ENCODE data around the gene MYO9A.

MYO9A gene

GRCh38 chr15:72135719-72136118, 17.8 kb upstream of the MYO9A start:
- no peak for DNase-seq (ENCODE audit: low read depth)
- no peak overlapping the region for H3K4me3 ChIP-seq (ENCODE audit: low read depth, low read length)
- TF ChIP-seq CTCF (IDR thresholded peaks at IDR 0.05; ENCODE audit: low read depth, low read length) (no peak), MYC (IDR thresholded peaks at IDR 0.05; ENCODE audit: low read depth, low read length) (no peak), MAX (IDR thresholded peaks at IDR 0.05; ENCODE audit: low read depth, low read length) (no peak), POLR2A (IDR thresholded peaks at IDR 0.05; ENCODE audit: extremely low read depth, insufficient read length) (no peak)

- no peak for DNase-seq (ENCODE audit: low read depth)
- no peak overlapping the region for H3K4me3 ChIP-seq (ENCODE audit: low read depth, low read length)
- TF ChIP-seq POLR2A (IDR thresholded peaks at IDR 0.05; ENCODE audit: extremely low read depth, insufficient read length), result no peak
- no peak for TF ChIP-seq MYC (IDR thresholded peaks at IDR 0.05; ENCODE audit: low read depth, low read length)
- no peak for TF ChIP-seq MAX (IDR thresholded peaks at IDR 0.05; ENCODE audit: low read depth, low read length)
These were observed 15.3 kb upstream of the MYO9A start for GRCh38 chr15:72133211-72133610.

GRCh38 chr15:72131922-72132321, 14.0 kb upstream of the MYO9A start:
- TF ChIP-seq MAX (IDR thresholded peaks at IDR 0.05; ENCODE audit: low read depth, low read length) (no peak), POLR2A (IDR thresholded peaks at IDR 0.05; ENCODE audit: extremely low read depth, insufficient read length) (no peak), CTCF (IDR thresholded peaks at IDR 0.05; ENCODE audit: low read depth, low read length) (no peak), MYC (IDR thresholded peaks at IDR 0.05; ENCODE audit: low read depth, low read length) (no peak)
- H3K4me3 ChIP-seq (ENCODE audit: low read depth, low read length), result no peak overlapping the region
- DNase-seq (ENCODE audit: low read depth), result no peak

GRCh38 chr15:72130272-72130671, 12.3 kb upstream of the MYO9A start:
- TF ChIP-seq MAX (IDR thresholded peaks at IDR 0.05; ENCODE audit: low read depth, low read length) (no peak), MYC (IDR thresholded peaks at IDR 0.05; ENCODE audit: low read depth, low read length) (no peak), CTCF (IDR thresholded peaks at IDR 0.05; ENCODE audit: low read depth, low read length) (no peak), POLR2A (IDR thresholded peaks at IDR 0.05; ENCODE audit: extremely low read depth, insufficient read length) (no peak)
- no peak overlapping the region for H3K4me3 ChIP-seq (ENCODE audit: low read depth, low read length)

GRCh38 chr15:72128359-72128758, 10.4 kb upstream of the MYO9A start:
- no peak overlapping the region for H3K4me3 ChIP-seq (ENCODE audit: low read depth, low read length)
- no peak for TF ChIP-seq MYC (IDR thresholded peaks at IDR 0.05; ENCODE audit: low read depth, low read length)
- no peak for TF ChIP-seq POLR2A (IDR thresholded peaks at IDR 0.05; ENCODE audit: extremely low read depth, insufficient read length)
- no peak for TF ChIP-seq MAX (IDR thresholded peaks at IDR 0.05; ENCODE audit: low read depth, low read length)
- no peak for TF ChIP-seq CTCF (IDR thresholded peaks at IDR 0.05; ENCODE audit: low read depth, low read length)
- no peak for DNase-seq (ENCODE audit: low read depth)

More at GRCh38 chr15:72130272-72130671, 12.3 kb upstream of the MYO9A start:
- no peak for DNase-seq (ENCODE audit: low read depth)

- TF ChIP-seq MAX (IDR thresholded peaks at IDR 0.05; ENCODE audit: low read depth, low read length), result no peak
- no peak overlapping the region for H3K4me3 ChIP-seq (ENCODE audit: low read depth, low read length)
- DNase-seq (ENCODE audit: low read depth), result no peak
These were observed 9.9 kb upstream of the MYO9A start for GRCh38 chr15:72127724-72128322.
